Measurements from ENCODE around the gene TBC1D14. TPM values are rescaled to one million over a fixed set of nuclear protein-coding genes. Genes with fewer than 3 reads are reported as not detected.

TBC1D14 gene
- total RNA-seq, 6 experiments from 2014 or later, result 14.1 to 34.8 (median 30.6) TPM

GRCh38 chr4:6877067-6877466 lies 32.6 kb upstream of the TBC1D14 start:
- WGBS (ENCODE audit: insufficient coverage, low coverage, low lambda C conversion rate, missing lambda C conversion rate), result 87% methylated on average over 9 of the region's 14 CpGs
- no peak for TF ChIP-seq POLR2A (IDR thresholded peaks at IDR 0.05)
- TF ChIP-seq CTCF (IDR thresholded peaks at IDR 0.05), result no peak
- Histone ChIP-seq H3K4me1 (no peaks in the 10 kb centered on the region), H3K27me3 (no peaks in the 10 kb centered on the region), H3K4me3 (no peak overlapping the region), H3K36me3 (peaks cover 0 to 87% (median 32%) of the 10 kb centered on the region in 4 donors), H3K9me3 (no peaks in the 10 kb centered on the region), H3K27ac (no peak overlapping the region)
- DNase-seq, result no peak
- no peak for ATAC-seq
- intact Hi-C loops (cut with DNase I), result loop anchor here in 1 of 2 donors (5.0 kb wide), 1 partner anchor 155 kb away; no protein-coding TSS in a partner anchor

- ATAC-seq, result no peak
- no peaks in the 10 kb centered on the region for H3K9me3 ChIP-seq
Observed at GRCh38 chr4:6878451-6879059, 31.1 kb upstream of the TBC1D14 start.

GRCh38 chr4:6880691-6881090 lies 28.9 kb upstream of the TBC1D14 start:
- no peaks in the 10 kb centered on the region for H3K27me3 ChIP-seq

More at GRCh38 chr4:6878451-6879059, 31.1 kb upstream of the TBC1D14 start:
- no peak overlapping the region for H3K27ac ChIP-seq
- TF ChIP-seq POLR2A (IDR thresholded peaks at IDR 0.05) (no peak), CTCF (IDR thresholded peaks at IDR 0.05) (no peak)
- no peaks in the 10 kb centered on the region for H3K27me3 ChIP-seq
- intact Hi-C loops (cut with DNase I), result loop anchor here in 1 of 2 donors (5.0 kb wide), 1 partner anchor 156 kb away; no protein-coding TSS in a partner anchor
- no peaks in the 10 kb centered on the region for H3K4me1 ChIP-seq
- H3K4me3 ChIP-seq, result no peak overlapping the region
- WGBS (ENCODE audit: insufficient coverage, low coverage, low lambda C conversion rate, missing lambda C conversion rate), result 86% methylated on average over 8 of the region's 11 CpGs
- H3K36me3 ChIP-seq, result peaks cover 0 to 87% (median 26%) of the 10 kb centered on the region in 4 donors
- DNase-seq, result no peak

GRCh38 chr4:6881908-6882307 lies 27.7 kb upstream of the TBC1D14 start:
- Histone ChIP-seq H3K9me3 (no peaks in the 10 kb centered on the region), H3K4me1 (peaks cover 0 to 15% (median 4%) of the 10 kb centered on the region in 4 donors), H3K4me3 (no peak overlapping the region), H3K27ac (no peak overlapping the region), H3K36me3 (peaks cover 0 to 60% (median 15%) of the 10 kb centered on the region in 4 donors), H3K27me3 (no peaks in the 10 kb centered on the region)
- 87% methylated on average over 8 of the region's 16 CpGs for WGBS (ENCODE audit: insufficient coverage, low coverage, low lambda C conversion rate, missing lambda C conversion rate)
- intact Hi-C loops (cut with DNase I), result no loop called here
- ATAC-seq (no peak), DNase-seq (no peak)
- TF ChIP-seq CTCF (IDR thresholded peaks at IDR 0.05) (no peak), POLR2A (IDR thresholded peaks at IDR 0.05) (no peak)

More at GRCh38 chr4:6880691-6881090, 28.9 kb upstream of the TBC1D14 start:
- Histone ChIP-seq H3K9me3 (no peaks in the 10 kb centered on the region), H3K4me3 (no peak overlapping the region), H3K36me3 (peaks cover 0 to 72% (median 19%) of the 10 kb centered on the region in 4 donors), H3K4me1 (peaks cover 0 to 5% (median 2%) of the 10 kb centered on the region in 4 donors), H3K27ac (no peak overlapping the region)
- intact Hi-C loops (cut with DNase I), result no loop called here
- TF ChIP-seq CTCF (IDR thresholded peaks at IDR 0.05), result no peak
- no peak for TF ChIP-seq POLR2A (IDR thresholded peaks at IDR 0.05)
- 89% methylated on average over 7 of the region's 7 CpGs for WGBS (ENCODE audit: insufficient coverage, low coverage, low lambda C conversion rate, missing lambda C conversion rate)
- DNase-seq (no peak), ATAC-seq (no peak)

Measured in right lobe of liver (tissue), 6 donors.